ENCODE data around the gene ANKRD13A. TPM values are rescaled to one million over a fixed set of nuclear protein-coding genes. Genes with fewer than 3 reads are reported as not detected.
"Not testable (repeated sequence)": the region's sequence is repeated elsewhere in the genome, so short reads cannot be mapped to it uniquely, and the experiment has no call there.

ANKRD13A gene
- total and polyA plus RNA-seq, 2 of the 13 experiments (the other 11 are each of a cell fraction or from before 2014, with no cell fraction given), result 34.1 to 41.6 TPM

DNA sequence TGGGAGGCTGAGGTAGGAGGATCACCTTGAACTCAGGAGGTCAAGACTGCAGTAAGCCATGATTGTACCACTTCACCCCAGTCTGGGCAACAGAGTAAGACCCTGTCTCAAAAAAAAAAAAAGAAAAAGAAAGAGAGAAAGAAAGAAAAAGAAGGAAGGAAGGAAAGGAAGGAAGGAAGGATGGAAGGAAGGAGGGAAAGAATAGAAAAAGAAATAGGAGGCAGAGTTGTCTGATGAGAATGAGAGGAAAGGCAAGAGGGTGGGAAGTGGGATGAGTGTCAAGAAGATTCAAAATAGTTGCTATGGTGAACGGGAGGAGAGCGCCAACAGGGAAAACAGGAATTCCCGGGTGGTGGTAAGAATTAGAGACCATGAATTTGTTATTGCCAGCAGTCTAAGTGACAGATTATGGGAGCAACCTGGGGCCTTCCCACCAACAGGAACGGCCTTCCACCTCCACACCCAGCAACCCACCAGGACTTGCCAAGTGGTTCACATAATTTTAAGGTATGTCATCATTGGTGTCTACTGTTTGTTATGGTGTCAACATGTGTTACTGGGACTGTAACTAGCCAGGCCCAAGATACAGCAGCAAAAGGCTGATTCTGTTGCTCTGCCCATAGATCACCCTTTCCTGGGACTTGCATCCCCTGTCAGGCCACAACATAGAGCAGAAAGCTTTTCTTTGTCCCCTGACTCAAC is 85.2 kb downstream of the ANKRD13A start:
- in situ Hi-C loops (cut with HindIII; ENCODE audit: extremely low pct_ligation_motif_present, low pct_unique_long_range_greater_than_20kb), result no loop called here
- Histone ChIP-seq H3K27me3 (ENCODE audit: control insufficient read depth in 1 of 2, insufficient read depth in 2 of 2, low read length in 2 of 2) (no peaks in the 10 kb centered on the region), H3K9ac (ENCODE audit: insufficient read depth, low read depth, low read length) (no peak overlapping the region)

DNA sequence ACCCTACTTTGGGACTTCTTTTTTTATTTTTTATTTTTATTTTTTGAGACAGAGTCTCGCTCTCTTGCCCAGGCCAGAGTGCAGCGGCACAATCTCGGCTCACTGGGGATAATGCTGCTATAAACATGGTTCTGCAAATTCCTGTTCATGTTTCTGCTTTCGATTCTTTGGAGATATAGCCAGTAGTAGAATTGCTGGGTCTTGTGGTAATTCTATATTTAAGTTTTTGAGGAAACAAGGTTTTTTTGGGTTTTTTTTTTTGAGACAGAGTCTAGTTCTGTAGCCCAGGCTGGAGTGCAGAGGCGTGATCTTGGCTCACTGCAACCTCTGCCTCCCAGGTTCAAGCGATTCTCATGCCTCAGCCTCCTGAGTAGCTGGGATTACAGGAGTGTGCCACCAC is 89.0 kb downstream of the ANKRD13A start:
- WGBS (ENCODE audit: low lambda C conversion rate), result 94% methylated on average over 6 of the region's 6 CpGs
- DNase-seq (ENCODE audit: low spot score); FAIRE-seq; H3K4me2 ChIP-seq (ENCODE audit: low read depth, low read length); H3K27me3 ChIP-seq (ENCODE audit: control insufficient read depth in 1 of 2, insufficient read depth in 2 of 2, low read length in 2 of 2); H3K9ac ChIP-seq (ENCODE audit: insufficient read depth, low read depth, low read length); BruUV-seq (replicated peaks); CTCF ChIA-PET (ENCODE audit: low intra/inter-chr PET ratio, low total read pairs); in situ Hi-C loops (cut with HindIII; ENCODE audit: extremely low pct_ligation_motif_present, low pct_unique_long_range_greater_than_20kb); H3K4me3 ChIP-seq (replicated peaks in 1 of 3; ENCODE audit: insufficient read depth in 1 of 3, low read depth in 2 of 3, low read length in 3 of 3); POLR2A ChIA-PET; H3K79me2 ChIP-seq (ENCODE audit: insufficient read depth, low read length); H3K9me3 ChIP-seq (ENCODE audit: low read length); H3K36me3 ChIP-seq (replicated peaks in 1 of 2; ENCODE audit: control insufficient read depth in 1 of 2, insufficient read depth in 2 of 2, low read length in 2 of 2); intact Hi-C loops (cut with micrococcal nuclease; ENCODE audit: unreplicated experiment); H3K27ac ChIP-seq (ENCODE audit: extremely low read length, insufficient read depth, low read length); H2AFZ ChIP-seq (ENCODE audit: low read length); ATAC-seq; H4K20me1 ChIP-seq (ENCODE audit: insufficient read depth, low read length): not testable (repeated sequence)
- H3K4me1 ChIP-seq (ENCODE audit: insufficient read depth, low read length), result peaks cover 68% of the 10 kb centered on the region

More for the DNA sequence above, 85.2 kb downstream of the ANKRD13A start:
- ChIA-PET CTCF (ENCODE audit: low intra/inter-chr PET ratio, low total read pairs) (no interaction called here), POLR2A (no interaction called here)
- 77% methylated on average over 4 of the region's 4 CpGs for WGBS (ENCODE audit: low lambda C conversion rate)
- Histone ChIP-seq H2AFZ (ENCODE audit: low read length) (no peak overlapping the region), H3K79me2 (ENCODE audit: insufficient read depth, low read length) (no peaks in the 10 kb centered on the region), H3K4me3 (replicated peaks in 1 of 3; ENCODE audit: insufficient read depth in 1 of 3, low read depth in 2 of 3, low read length in 3 of 3) (no peak overlapping the region), H3K4me2 (ENCODE audit: low read depth, low read length) (no peak overlapping the region), H3K4me1 (ENCODE audit: insufficient read depth, low read length) (peaks cover 55% of the 10 kb centered on the region), H3K36me3 (replicated peaks in 1 of 2; ENCODE audit: control insufficient read depth in 1 of 2, insufficient read depth in 2 of 2, low read length in 2 of 2) (no peaks in the 10 kb centered on the region), H3K9me3 (ENCODE audit: low read length) (no peaks in the 10 kb centered on the region), H3K27ac (ENCODE audit: extremely low read length, insufficient read depth, low read length) (no peak overlapping the region), H4K20me1 (ENCODE audit: insufficient read depth, low read length) (no peaks in the 10 kb centered on the region)
- ATAC-seq (no peak), DNase-seq (ENCODE audit: low spot score) (no peak), FAIRE-seq (no peak)
- no peak for TF ChIP-seq HMGA1 (CRISPR knock-in tag; conservative IDR thresholded peaks at IDR 0.05)
- no peak for TF ChIP-seq XBP1 (CRISPR knock-in tag; IDR thresholded peaks at IDR 0.05)
- TF ChIP-seq ZNF616 (CRISPR knock-in tag; IDR thresholded peaks at IDR 0.05; ENCODE audit: low read depth), result no peak
- no TSS peak for BruUV-seq (replicated peaks)
- intact Hi-C loops (cut with micrococcal nuclease; ENCODE audit: unreplicated experiment), result no loop called here

All from HepG2 (cell line).